Stimulated activated CD4-positive, alpha-beta T cell treated with anti-CD3 and anti-CD28 coated beads, Interleukin-12 subunit alpha, Interleukin-12 subunit beta, amount 100 ng/mL, for 4 hours (primary cell): ENCODE measurements around the gene PABPC1L.

ENCODE experiments used
- DNase-seq: peaks from one replicate; pipeline ENCODE4 v3.0.0-alpha.2; 2020

PABPC1L gene

GRCh38 chr20:44901974-44902373, 7.9 kb upstream of the PABPC1L start:
- no peak for DNase-seq

GRCh38 chr20:44904377-44904776, 5.5 kb upstream of the PABPC1L start:
- no peak for DNase-seq

- DNase-seq: no peak
These were observed 631 bp upstream of the PABPC1L start for GRCh38 chr20:44908987-44909871.

GRCh38 chr20:44910690-44911262, 916 bp downstream of the PABPC1L start:
- no peak for DNase-seq

- DNase-seq: peak; percentile 38
These were observed 1.5 kb downstream of the PABPC1L start for GRCh38 chr20:44911264-44911921.

- DNase-seq: no peak
These were observed 2.3 kb downstream of the PABPC1L start for GRCh38 chr20:44912189-44912588.

GRCh38 chr20:44914924-44915323, 5.1 kb downstream of the PABPC1L start:
- no peak for DNase-seq

GRCh38 chr20:44916586-44916985, 6.7 kb downstream of the PABPC1L start:
- DNase-seq: no peak

- no peak for DNase-seq
These were observed 7.5 kb downstream of the PABPC1L start for GRCh38 chr20:44917399-44917798.

GRCh38 chr20:44918342-44918741, 8.5 kb downstream of the PABPC1L start:
- no peak for DNase-seq

GRCh38 chr20:44918761-44919160, 8.9 kb downstream of the PABPC1L start:
- no peak for DNase-seq

- no peak for DNase-seq
These were observed 11.6 kb downstream of the PABPC1L start for GRCh38 chr20:44921447-44921846.

GRCh38 chr20:44924541-44924940, 14.7 kb downstream of the PABPC1L start:
- DNase-seq: no peak

GRCh38 chr20:44928595-44928994, 18.7 kb downstream of the PABPC1L start:
- DNase-seq: no peak

- no peak for DNase-seq
These were observed 20.8 kb downstream of the PABPC1L start for GRCh38 chr20:44930517-44931168.

- no peak for DNase-seq
These were observed 22.1 kb downstream of the PABPC1L start for GRCh38 chr20:44931911-44932310.

GRCh38 chr20:44932916-44933315, 23.1 kb downstream of the PABPC1L start:
- no peak for DNase-seq

- no peak for DNase-seq
These were observed 26.6 kb downstream of the PABPC1L start for GRCh38 chr20:44936510-44936909.

- no peak for DNase-seq
These were observed 28.8 kb downstream of the PABPC1L start for GRCh38 chr20:44938637-44939036.

- DNase-seq: no peak
These were observed 31.3 kb downstream of the PABPC1L start for GRCh38 chr20:44941120-44941691.

- no peak for DNase-seq
These were observed 32.6 kb downstream of the PABPC1L start for GRCh38 chr20:44942264-44942973.

GRCh38 chr20:44943828-44944227, 34.0 kb downstream of the PABPC1L start:
- no peak for DNase-seq
